GM12874 (cell line): ENCODE measurements around the gene GPR61.

Experiments
- CTCF ChIP-seq: IDR thresholded peaks from 2 replicates; pipeline ENCODE4 v1.5.1; 2011; ENCODE audit warnings: low read depth, mild to moderate bottlenecking, control low read depth, low read length, moderate library complexity; ENCODE audit not compliant: insufficient read depth

GPR61 gene

GRCh38 chr1:109589177-109589576 lies 49.5 kb downstream of the GPR61 start:
- TF ChIP-seq CTCF = no peak

DNA sequence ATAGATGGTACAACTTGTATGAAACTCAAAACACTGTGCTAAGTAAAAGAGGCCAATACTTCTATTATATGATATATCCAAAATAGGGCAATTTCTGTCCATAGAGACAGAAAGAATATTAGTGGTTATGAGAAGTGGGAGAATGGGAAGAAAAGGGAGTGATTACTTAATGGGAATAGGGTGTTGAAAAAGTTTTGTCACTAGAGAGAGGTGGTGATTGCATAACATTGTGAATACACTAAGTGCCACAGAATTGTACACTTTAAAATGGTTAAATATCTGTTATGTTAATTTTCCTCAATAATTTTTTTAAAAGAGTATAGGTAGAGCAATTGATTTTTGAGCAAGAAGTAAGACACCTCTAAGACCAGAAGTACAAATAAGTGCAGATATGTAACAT lies 50.0 kb downstream of the GPR61 start:
- no peak for TF ChIP-seq CTCF

GRCh38 chr1:109592916-109593315 lies 53.2 kb downstream of the GPR61 start:
- no peak for TF ChIP-seq CTCF

GRCh38 chr1:109595531-109595930 lies 55.9 kb downstream of the GPR61 start:
- no peak for TF ChIP-seq CTCF
